ENCODE measurements around the gene SLC35G6.
A peak's percentile ranks its signal among the peaks of the same experiment; 100 is the strongest.

SLC35G6 gene

DNA sequence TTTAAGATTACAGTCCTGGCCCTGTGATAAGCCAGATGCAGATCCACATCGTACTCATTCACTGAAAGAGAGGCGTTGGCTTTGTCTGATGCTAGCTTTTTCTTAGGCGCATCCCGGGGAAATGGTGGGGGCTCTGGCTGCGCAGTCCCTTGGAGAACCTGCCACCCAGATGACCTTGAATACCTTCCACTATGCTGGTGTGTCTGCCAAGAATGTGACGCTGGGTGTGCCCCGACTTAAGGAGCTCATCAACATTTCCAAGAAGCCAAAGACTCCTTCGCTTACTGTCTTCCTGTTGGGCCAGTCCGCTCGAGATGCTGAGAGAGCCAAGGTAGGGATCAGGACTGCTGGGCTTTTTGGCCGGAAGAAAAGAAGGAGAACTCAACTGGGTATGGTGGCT, 26.9 kb downstream of the SLC35G6 start:
- DNase-seq: no peak

DNA sequence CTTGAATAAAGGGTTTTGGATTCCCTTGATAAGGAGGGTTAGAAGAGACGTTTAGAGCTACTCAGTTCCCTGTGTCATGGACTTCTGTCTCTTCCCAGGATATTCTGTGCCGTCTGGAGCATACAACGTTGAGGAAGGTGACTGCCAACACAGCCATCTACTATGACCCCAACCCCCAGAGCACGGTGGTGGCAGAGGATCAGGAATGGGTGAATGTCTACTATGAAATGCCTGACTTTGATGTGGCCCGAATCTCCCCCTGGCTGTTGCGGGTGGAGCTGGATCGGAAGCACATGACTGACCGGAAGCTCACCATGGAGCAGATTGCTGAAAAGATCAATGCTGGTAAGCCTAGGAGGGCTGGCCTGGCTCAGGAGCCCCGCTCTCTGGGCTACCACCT, 27.6 kb downstream of the SLC35G6 start:
- DNase-seq: no peak

DNA sequence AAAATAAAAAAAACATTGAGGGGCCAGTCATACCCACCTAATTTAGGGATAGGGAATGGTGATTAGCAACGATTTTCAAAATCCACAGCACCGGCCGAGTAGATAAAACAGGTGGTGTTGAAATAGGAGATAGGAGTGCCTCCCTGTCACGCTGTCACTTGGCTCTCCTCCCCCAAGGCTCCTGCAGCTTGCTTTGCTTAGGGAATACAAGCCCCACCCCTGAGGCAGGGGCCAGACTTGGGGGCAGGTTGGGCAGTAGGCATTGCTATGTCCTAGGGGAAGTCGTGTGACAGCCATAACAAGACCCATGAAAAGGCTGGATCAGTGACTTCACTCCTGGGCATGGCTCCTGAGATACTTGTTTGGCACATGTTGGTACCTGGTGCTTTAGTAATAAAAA, 28.7 kb downstream of the SLC35G6 start:
- DNase-seq: no peak

DNA sequence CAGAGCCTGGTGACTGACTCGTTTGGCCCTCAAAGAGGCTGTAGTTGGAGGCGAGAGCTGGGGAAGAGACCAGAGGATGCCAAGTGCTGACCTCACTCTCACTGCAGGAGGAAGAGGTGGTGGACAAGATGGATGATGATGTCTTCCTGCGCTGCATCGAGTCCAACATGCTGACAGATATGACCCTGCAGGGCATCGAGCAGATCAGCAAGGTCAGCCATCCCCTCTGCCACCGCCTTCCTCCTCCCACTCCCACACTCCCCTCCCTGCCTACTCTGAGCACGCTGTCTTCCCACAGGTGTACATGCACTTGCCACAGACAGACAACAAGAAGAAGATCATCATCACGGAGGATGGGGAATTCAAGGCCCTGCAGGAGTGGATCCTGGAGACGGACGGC, 29.9 kb downstream of the SLC35G6 start:
- no peak for DNase-seq

DNA sequence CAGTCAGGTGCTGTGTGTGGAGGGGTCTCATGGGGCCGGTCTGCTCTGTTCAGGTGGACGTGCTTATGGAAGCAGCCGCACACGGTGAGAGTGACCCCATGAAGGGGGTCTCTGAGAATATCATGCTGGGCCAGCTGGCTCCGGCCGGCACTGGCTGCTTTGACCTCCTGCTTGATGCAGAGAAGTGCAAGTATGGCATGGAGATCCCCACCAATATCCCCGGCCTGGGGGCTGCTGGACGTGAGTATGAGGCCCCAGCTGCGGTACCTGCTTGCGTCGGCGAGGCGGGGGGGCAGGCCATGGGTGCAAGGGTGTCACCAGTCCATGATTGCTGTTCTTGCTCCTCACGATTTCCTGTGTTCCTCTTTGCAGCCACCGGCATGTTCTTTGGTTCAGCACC, 30.9 kb downstream of the SLC35G6 start:
- DNase-seq: no peak

DNA sequence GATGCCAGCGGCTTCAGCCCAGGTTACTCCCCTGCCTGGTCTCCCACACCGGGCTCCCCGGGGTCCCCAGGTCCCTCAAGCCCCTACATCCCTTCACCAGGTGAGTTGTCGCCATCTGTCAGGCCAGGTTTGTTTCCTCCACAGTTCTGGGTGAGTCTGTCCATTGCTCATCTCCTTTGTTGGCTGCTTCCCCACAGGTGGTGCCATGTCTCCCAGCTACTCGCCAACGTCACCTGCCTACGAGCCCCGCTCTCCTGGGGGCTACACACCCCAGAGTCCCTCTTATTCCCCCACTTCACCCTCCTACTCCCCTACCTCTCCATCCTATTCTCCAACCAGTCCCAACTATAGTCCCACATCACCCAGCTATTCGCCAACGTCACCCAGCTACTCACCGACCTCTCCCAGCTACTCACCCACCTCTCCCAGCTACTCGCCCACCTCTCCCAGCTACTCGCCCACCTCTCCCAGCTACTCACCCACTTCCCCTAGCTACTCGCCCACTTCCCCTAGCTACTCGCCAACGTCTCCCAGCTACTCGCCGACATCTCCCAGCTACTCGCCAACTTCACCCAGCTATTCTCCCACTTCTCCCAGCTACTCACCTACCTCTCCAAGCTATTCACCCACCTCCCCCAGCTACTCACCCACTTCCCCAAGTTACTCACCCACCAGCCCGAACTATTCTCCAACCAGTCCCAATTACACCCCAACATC, 31.7 kb downstream of the SLC35G6 start:
- no peak for DNase-seq

DNA sequence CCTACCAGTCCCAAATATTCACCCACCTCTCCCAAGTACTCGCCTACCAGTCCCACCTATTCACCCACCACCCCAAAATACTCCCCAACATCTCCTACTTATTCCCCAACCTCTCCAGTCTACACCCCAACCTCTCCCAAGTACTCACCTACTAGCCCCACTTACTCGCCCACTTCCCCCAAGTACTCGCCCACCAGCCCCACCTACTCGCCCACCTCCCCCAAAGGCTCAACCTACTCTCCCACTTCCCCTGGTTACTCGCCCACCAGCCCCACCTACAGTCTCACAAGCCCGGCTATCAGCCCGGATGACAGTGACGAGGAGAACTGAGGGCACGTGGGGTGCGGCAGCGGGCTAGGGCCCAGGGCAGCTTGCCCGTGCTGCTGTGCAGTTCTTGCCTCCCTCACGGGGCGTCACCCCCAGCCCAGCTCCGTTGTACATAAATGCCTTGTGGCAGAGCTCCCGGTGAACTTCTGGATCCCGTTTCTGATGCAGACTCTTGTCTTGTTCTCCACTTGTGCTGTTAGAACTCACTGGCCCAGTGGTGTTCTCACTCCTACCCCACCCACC, 32.7 kb downstream of the SLC35G6 start:
- no peak for DNase-seq

DNA sequence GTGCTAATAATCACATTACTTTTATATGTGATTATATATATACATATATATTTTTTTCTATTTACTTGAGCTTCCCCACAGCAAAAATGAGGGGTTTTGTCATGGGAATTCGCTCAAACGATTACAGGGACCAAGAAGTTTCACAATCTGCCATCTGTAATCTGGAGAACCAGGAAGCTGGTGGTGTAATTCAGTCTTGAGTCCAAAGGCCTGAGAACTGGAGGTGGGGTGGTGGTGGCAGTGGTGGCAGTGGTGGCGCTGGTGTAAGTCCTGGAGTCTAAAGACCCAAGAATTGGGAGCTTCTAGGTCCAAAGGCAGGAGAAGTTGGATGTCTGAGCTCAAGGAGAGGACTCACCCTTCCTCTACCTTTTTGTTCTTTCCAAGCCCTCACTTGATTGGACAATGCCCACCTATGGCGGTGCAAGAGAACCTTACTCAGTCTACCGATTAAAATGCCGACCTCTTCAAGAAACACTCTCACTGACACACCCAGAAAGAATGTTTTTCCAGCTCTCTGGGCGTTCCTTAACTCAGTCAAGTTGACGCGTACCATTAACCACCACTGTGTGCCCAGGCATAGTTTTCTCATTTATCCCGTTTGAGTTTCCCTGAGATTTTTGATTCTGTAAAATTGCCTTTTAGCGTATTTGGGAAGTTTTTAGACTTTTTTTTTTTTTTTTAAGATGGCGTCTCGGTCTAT, 34.8 kb downstream of the SLC35G6 start:
- DNase-seq: no peak

DNA sequence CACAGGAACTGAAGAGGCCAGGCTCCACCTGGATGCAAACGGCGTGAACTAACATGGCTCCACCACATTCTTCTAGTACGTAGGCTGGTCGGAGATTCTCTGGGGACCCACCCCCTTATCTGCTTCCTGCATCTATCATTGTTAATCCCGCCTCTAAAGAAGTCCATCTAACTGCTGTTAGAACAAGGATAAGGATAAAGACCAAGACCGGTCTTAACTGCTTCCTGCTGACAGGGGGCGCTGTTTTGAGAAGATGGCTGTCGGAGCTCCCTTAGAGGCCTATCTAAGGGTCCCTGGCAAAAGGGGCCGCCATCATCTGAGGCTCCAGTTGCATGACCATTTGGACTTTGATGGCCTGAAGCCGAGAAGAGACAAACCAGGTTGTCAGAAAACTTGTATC, 41.8 kb downstream of the SLC35G6 start:
- peak; percentile 80 for DNase-seq

DNA sequence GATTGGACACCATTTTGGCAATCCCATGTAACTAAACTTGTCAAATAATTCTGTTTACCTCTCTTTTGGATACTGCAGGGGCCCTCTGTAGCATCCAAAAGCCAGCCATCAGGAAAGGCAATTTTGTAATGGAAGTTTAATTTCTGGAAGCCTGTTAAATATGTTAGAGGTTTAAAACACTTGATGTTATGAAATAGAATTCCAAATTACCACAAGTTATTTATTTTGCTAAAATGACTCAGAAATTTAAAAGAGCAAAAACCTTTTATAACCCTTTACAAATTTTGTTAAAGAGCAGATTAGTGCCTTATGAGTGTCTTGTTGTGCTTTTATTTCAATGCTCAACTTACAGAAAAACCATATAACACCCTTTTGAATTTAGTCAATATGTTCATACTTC, 47.6 kb downstream of the SLC35G6 start:
- DNase-seq: no peak

DNA sequence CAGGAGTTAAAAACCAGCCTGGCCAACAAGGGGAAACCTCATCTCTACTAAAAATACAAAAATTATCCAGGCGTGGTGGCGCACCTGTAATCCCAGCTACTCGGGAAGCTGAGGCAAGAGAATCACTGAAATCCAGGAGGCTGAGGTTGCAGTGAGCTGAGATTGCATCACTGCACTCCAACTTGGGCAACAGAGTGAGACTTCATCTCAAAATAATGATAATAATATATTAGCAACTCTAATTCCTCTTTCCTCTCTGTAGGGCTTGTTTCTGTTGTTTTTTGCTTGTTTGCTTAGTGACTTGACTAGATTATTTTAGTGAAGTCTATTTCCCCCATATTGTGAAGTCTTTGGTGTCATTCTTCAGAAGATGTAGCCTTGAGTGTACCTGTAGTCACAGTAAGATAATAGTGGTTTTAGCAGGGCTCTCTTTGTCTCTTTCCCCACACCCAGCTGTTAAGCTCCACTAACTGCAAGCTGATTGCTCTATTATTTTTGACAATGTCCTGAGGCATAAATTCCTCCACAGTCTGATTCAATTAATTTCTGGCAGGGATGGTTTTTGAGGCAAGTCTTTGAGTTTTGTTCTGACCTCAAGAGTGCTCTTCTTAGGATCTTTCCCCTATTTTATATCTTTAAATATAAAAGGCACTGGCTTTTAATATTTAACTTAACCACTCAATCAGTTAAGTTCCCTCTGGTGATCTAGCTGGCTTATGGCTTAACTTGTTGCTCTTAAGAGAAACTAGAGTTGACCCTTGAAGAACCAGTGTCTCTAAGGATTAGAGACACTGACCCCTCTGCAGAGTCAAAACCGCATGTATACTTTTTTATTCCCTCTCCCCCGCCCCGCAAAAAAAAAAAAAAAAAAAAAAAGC, 49.0 kb downstream of the SLC35G6 start:
- no peak for DNase-seq

Data from NCI-H82 (cell line).